Stimulated activated CD4-positive, alpha-beta T cell treated with anti-CD3 and anti-CD28 coated beads, Interleukin-15, amount 100 ng/mL, for 48 hours (primary cell): ENCODE data around the gene ADAMTS14.
"Not testable (repeated sequence)": the region's sequence is repeated elsewhere in the genome, so short reads cannot be mapped to it uniquely, and the experiment has no call there.

Source experiments
- DNase-seq, 2 donors: peaks; one replicate each; pipeline ENCODE4 v3.0.0-alpha.2; 2020; ENCODE audit warnings: low read depth in 2 of 2

ADAMTS14 gene

GRCh38 chr10:70672165-70673042 is at the start of gene ADAMTS14:
ADAMTS14 (plus strand) TSS chr10:70672506; CDS start chr10:70672803, 297 bp downstream.
- no peak for DNase-seq

GRCh38 chr10:70622541-70622940 is 49.8 kb upstream of the ADAMTS14 start:
- DNase-seq, result no peak

GRCh38 chr10:70622981-70623844 is 49.1 kb upstream of the ADAMTS14 start:
- DNase-seq, result no peak

DNA sequence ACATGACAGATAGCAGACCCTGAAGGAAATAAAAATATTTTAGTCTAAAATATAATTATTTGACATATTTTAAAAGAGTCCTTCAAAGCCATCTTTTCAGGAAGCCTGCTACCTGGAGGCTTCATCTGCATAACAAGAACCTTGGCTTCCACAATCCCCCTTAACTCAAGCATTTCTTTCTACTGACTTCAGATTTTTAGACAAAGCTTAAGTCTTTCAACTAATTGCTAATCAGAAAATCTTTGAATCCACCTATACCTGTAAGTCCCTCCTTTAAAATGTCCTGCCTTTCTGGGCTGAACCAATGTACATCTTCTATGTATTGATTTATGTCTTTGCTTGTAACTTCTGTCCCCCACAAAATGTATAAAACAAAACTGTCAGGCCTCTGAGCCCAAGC is 46.2 kb upstream of the ADAMTS14 start:
- no peak for DNase-seq

DNA sequence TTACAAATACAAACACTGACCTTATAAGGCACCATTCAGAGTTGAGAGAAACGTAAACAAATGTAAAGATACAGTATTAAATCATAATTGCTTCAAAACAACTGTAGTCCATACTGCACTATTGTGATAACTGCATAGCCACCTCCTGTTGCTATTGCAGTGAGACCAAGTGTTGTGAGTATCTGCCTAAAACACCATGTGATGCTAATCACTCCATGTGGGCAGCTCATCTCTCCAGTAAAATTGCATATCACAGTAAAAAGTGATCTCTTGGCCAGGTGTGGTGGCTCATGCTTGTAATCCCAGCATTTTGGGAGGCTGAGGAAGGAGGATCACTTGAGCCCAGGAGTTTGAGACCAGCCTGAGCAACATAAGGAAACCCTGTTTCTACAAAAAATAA is 43.0 kb upstream of the ADAMTS14 start:
- no peak for DNase-seq

- DNase-seq, result not testable (repeated sequence)
These were observed 40.6 kb upstream of the ADAMTS14 start for GRCh38 chr10:70631735-70632134.

DNA sequence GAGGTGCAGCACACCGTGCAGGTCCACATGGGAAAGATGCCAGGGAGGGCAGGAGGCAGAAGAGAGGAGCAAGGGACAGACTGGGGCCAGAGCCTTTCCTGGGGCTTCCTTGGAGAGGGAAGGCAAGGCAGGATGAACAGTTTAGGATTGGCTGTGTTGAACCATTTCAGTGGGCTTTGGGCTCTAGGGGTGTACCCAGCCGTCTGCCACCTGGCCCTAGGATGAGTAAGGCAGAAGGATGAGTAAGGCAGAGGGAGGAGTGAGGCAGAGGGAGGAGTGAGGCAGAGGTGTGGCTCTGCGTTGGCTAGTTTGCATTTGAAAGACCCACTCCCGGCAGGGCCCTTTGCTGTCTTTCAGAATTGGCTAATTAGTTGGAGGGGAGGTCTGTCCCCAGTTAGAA is 38.3 kb upstream of the ADAMTS14 start:
- DNase-seq, result no peak

GRCh38 chr10:70634515-70634914 is 37.8 kb upstream of the ADAMTS14 start:
- not testable (repeated sequence) for DNase-seq

DNA sequence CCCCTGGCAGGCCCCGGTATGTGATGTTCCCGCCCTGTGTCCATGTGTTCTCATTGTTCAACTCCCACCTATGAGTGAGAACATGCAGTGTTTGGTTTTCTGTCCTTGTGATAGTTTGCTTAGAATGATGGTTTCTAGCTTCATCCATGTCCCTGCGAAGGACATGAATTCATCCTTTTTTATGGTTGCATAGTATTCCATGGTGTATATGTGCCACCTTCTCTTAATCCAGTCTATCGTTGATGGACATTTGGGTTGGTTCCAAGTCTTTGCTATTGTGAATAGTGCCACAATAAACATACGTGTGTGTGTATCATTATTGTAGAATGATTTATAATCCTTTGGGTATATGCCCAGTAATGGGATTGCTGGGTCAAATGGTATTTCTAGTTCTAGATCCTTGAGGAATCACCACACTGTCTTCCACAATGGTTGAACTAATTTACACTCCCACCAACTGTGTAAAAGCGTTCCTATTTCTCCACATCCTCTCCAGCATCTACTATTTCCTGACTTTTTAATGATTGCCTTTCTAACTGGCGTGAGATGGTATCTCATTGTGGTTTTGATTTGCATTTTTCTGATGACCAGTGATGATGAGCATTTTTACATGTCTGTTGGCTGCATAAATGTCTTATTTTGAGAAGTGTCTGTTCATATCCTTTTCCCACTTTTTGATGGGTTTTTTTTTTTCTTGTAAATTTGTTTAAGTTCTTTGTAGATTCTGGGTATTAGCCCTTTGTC is 32.5 kb upstream of the ADAMTS14 start:
- DNase-seq, result not testable (repeated sequence)

DNA sequence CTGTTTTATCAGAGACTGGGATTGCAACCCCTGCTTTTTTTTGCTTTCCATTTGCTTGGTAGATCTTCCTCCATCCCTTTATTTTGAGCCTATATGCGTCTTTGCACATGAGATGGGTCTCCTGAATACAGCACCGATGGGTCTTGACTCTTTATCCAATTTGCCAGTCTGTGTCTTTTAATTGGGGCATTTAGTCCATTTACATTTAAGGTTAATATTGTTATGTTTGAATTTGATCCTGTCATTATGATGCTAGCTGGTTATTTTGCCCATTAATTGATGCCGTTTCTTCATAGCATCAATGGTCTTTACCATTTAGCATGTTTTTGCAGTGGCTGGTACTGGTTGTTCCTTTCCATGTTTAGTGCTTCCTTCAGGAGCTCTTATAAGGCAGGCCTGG is 29.0 kb upstream of the ADAMTS14 start:
- DNase-seq, result not testable (repeated sequence)

DNA sequence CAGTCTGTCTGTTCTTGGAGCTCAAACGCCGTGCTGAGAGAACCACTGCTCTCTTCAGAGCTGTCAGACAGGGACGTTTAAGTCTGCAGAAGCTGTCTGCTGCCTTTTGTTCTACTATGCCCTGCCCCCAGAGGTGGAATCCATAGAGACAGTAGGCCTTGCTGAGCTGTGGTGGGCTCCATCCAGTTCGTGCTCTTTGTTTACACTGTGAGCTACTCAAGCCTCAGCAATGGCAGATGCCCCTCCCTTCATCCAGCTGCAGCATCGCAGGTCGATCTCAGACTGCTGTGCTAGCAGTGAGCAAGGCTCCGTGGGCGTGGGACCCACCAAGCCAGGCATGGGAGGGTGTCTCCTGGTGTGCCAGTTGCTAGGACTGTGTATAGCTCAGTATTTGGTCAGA is 27.3 kb upstream of the ADAMTS14 start:
- DNase-seq, result not testable (repeated sequence)

DNA sequence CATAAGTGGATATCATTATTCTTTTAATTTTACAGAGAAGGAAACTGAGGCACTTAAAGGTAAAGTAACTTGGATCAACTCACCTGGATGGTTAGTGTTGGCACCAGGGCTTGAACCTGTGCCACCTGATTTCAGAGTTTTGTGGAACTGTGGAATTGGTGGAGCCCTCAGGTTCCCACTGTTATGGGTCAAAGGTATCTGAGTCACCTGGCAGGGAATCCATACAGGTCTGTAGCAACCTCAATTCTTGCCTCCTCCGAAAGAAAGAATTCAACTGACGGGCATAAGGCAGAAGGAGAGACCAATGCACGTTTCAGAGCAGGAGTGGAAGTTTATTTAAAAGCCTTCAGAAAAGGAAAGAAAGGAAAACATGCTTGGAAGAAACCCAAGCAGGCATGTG is 25.2 kb upstream of the ADAMTS14 start:
- DNase-seq, result no peak

- DNase-seq, result no peak
These were observed 23.9 kb upstream of the ADAMTS14 start for GRCh38 chr10:70648427-70648826.

- no peak for DNase-seq
These were observed 22.8 kb upstream of the ADAMTS14 start for GRCh38 chr10:70649526-70649925.

- DNase-seq, result no peak
These were observed 22.2 kb upstream of the ADAMTS14 start for GRCh38 chr10:70650104-70650503.

- DNase-seq, result no peak
These were observed 21.6 kb upstream of the ADAMTS14 start for GRCh38 chr10:70650718-70651117.

GRCh38 chr10:70651661-70652060 is 20.6 kb upstream of the ADAMTS14 start:
- no peak for DNase-seq

DNA sequence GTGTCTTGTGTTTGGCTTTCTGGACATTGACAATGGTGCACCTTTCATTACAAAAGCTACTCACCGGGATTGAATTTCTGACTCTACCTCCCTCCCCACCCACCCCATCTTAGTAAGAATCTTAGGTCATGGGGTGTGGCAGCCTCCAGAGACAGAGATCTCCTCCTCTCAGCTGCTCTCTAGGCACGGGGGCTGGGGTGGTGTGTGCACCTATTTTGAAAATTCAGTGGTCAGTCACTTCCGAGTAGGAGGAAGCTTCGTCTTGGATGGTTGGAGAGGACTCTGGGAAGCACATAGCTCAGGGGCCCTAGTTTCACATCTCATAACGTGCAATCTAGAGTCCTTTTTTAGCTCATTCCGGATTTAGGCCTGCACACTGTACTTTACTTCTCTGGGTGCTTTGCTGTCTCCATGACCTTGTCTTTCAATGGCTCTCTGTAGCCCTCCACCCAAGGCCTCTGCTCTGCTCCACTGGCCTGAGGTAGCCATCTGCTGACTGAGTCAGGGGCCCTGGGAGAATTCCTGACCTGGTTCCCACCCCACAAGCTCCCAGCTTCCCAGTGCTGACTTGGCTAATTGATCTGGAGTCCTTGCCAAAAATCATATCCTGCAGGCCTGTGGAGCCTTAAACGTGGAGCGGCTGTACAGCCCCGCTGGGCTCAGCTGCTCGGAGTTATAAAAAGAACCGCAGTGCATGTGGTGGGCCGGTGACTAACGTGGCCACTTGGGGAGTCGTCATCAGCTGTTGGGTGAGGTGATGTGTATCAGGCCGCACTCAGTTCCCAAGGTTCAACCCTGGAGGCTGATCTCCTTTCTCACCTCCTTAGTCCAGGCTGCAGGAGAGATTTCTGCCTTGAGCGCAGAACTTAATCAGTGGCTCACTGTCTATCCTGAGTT is 19.3 kb upstream of the ADAMTS14 start:
- no peak for DNase-seq

DNA sequence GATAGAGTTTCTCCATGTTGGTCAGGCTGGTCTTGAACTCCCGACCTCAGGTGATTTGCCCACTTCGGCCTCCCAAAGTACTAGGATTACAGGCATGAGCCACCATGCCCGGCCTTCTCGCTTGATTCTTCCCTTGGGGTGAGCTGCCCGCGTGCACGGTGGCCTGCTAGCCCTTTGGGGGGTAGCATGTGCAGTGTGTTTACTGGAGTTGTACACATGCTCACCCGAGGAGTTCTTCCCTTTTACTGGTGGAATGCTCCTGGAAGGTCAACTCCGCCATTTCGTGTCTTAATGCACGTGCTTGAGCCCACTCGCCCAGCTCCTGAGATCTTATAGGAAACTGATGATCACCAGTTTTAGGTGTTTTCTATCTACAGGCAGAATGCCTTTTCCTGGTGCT is 17.0 kb upstream of the ADAMTS14 start:
- DNase-seq, result no peak

- peak; percentile 44 to 66 for DNase-seq
These were observed 15.8 kb upstream of the ADAMTS14 start for GRCh38 chr10:70656489-70656888.

- DNase-seq, result no peak
These were observed 15.3 kb upstream of the ADAMTS14 start for GRCh38 chr10:70657041-70657440.
